Pancreas (tissue), 10 donors: ENCODE data around the gene ELOVL2. TPM values are rescaled to one million over a fixed set of nuclear protein-coding genes. Genes with fewer than 3 reads are reported as not detected.

ENCODE experiments used
- ATAC-seq, 4 donors: fragments of 200-7000 bp; cut with Tn5 transposase; one replicate each; pipeline versions ENCODE4 v1.8.0 to v1.9.1; 2020; ENCODE audit warnings: mild to moderate bottlenecking in 4 of 4, moderate library complexity in 4 of 4
- DNase-seq, 6 donors: peaks; one replicate each; pipeline ENCODE4 v3.0.0-alpha.2; 2020
- FAIRE-seq: peaks from 2 replicates; lab custom pipeline; 2012; peaks lifted over from hg19 to GRCh38; lab: Jason Lieb, UNC
- H3K27ac ChIP-seq, 4 donors: fragments of 200-600 bp; sonication (generic); 1 replicate in 3 of 4; 2 replicates in 1 of 4; pipeline versions ENCODE4 v1.5.0 to v1.8.0; 2020
- H3K27me3 ChIP-seq, 4 donors: fragments of 200-600 bp; one replicate each; pipeline ENCODE4 v1.8.0; 2021
- H3K36me3 ChIP-seq, 3 donors: fragments of 200-600 bp; sonication (generic) in 1 of 3; one replicate each; pipeline versions ENCODE4 v1.5.0 to v1.8.0; 2020 to 2021
- H3K4me1 ChIP-seq, 3 donors: fragments of 200-600 bp; one replicate each; pipeline ENCODE4 v1.8.0; 2021
- H3K4me3 ChIP-seq, 4 donors: fragments of 200-600 bp; sonication (generic) in 2 of 4; one replicate each; pipeline versions ENCODE4 v1.5.0 to v1.8.0; 2020 to 2021
- H3K9me3 ChIP-seq, 4 donors: fragments of 200-600 bp; one replicate each; pipeline ENCODE4 v1.8.0; 2021
- CTCF ChIP-seq, 4 donors: fragments of 200-600 bp; sonication (generic) in 3 of 4; IDR thresholded peaks; one replicate each; pipeline versions ENCODE4 v1.5.0 to v1.8.0; 2021; ENCODE audit warnings: antibody characterized with exemption in 4 of 4
- WGBS, 2 donors: extraction: QIAGEN DNeasy Blood & Tissue Kit; methylation state at CpG; one replicate each; pipeline ENCODE4 v1.1.7; 2013; 5-methylcytosine and 5-hydroxymethylcytosine counted together
- intact Hi-C, 3 donors: fragments of 100-400 bp; cut with DNase I; formaldehyde crosslinking; loops; one replicate each; pipeline versions ENCODE4 v1.11.1 to v1.14.2; 2022
- polyA plus RNA-seq, 2 donors: library from polyadenylated mRNA; stranded (reverse); fragments of 200-250 nt; gene quantifications; one replicate each; pipeline ENCODE4 v1.2.3, GENCODE V29; 2013
- total RNA-seq, 6 donors: library from RNA; stranded (reverse); fragmentation: NEBNext Ultra II Directional in 4 of 6; extraction: Animal tissue kit (Norgen Biotek cat#: 25700) in 4 of 6; gene quantifications; one replicate each; pipeline versions ENCODE4 v1.2.1 to v1.2.4, GENCODE V29; 2021 to 2023
- donor health status: healthy with polysubstance abuse.
- donor health status: DM: no; HTN: no; CAD: no; lungs with moderate emphysema.
- donor health status: DM: no; HTN: no; CAD: no.
- donor health status: control.
- donor health status: control.
- donor health status: Bipolar disorder and iron deficiency.
- donor health status: DM: yes; HTN: yes; CAD: no.
- donor health status: DM: no; HTN: no; CAD: no.
- donor health status: DM: no; HTN: no; CAD: no.
- donor health status: DM: yes; HTN: yes; CAD: no.

Gene ELOVL2
- total and polyA plus RNA-seq, 8 donors: 1.3 to 2.2 (median 1.6) TPM

GRCh38 chr6:11062083-11062482, 18.0 kb upstream of the ELOVL2 start:
- no peak overlapping the region for H3K27ac ChIP-seq
- no peak for DNase-seq
- no peaks in the 10 kb centered on the region for H3K36me3 ChIP-seq
- no peaks in the 10 kb centered on the region for H3K4me1 ChIP-seq
- WGBS, 2 donors: 86 to 89% methylated on average over 4 of the region's 4 CpGs
- FAIRE-seq: no peak
- H3K27me3 ChIP-seq: peaks cover 0 to 5% (median 0%) of the 10 kb centered on the region in 4 donors
- no peak overlapping the region for H3K4me3 ChIP-seq
- intact Hi-C loops: no loop called here
- no peak for TF ChIP-seq CTCF (IDR thresholded peaks at IDR 0.05)
- ATAC-seq: no peak
- no peaks in the 10 kb centered on the region for H3K9me3 ChIP-seq

- H3K36me3 ChIP-seq: no peaks in the 10 kb centered on the region
- no peak overlapping the region for H3K27ac ChIP-seq
- no peaks in the 10 kb centered on the region for H3K9me3 ChIP-seq
- no peak for TF ChIP-seq CTCF (IDR thresholded peaks at IDR 0.05)
- H3K27me3 ChIP-seq: peaks cover 0 to 5% (median 0%) of the 10 kb centered on the region in 4 donors
- DNase-seq (no peak), ATAC-seq (no peak), FAIRE-seq (no peak)
- WGBS, 2 donors: 94% methylated on average over 5 of the region's 5 CpGs
- H3K4me3 ChIP-seq: no peak overlapping the region
- H3K4me1 ChIP-seq: peaks cover 7 to 11% (median 10%) of the 10 kb centered on the region in 3 donors
- intact Hi-C loops: no loop called here
Measured at GRCh38 chr6:11058406-11058805, 14.3 kb upstream of the ELOVL2 start.

- peaks cover 0 to 5% (median 0%) of the 10 kb centered on the region in 4 donors for H3K27me3 ChIP-seq
- H3K27ac ChIP-seq: no peak overlapping the region
- FAIRE-seq (no peak), DNase-seq (no peak), ATAC-seq (no peak)
- WGBS, 2 donors: 78 to 79% methylated on average over 1 of the region's 1 CpG
- no peak for TF ChIP-seq CTCF (IDR thresholded peaks at IDR 0.05)
- intact Hi-C loops: no loop called here
- H3K4me1 ChIP-seq: peaks cover 7 to 11% (median 10%) of the 10 kb centered on the region in 3 donors
- H3K36me3 ChIP-seq: no peaks in the 10 kb centered on the region
- H3K4me3 ChIP-seq: no peak overlapping the region
- H3K9me3 ChIP-seq: no peaks in the 10 kb centered on the region
Measured at GRCh38 chr6:11056871-11057270, 12.8 kb upstream of the ELOVL2 start.

DNA sequence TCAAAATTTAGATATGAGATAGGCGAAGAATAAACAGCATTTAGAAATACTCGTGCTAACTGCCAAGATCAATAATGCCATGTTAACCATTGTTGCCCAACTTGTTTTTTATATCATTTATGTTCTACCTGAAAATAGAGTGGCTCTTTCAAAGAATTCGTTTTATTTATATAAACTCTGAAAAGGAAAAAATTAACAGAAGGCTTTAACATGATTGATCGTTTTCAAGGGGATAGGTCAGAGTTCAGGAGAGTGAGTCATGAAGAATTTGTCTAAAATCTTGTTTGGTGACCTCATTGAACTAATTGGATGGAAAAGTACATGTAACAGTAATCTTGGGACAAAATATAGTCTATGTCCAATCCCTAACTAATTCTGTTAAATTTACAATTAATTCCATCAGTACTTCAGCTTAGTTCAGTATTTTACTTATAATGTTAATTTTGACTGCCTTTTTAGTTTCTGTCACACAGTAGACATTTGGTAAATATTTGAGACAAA, 11.1 kb upstream of the ELOVL2 start:
- DNase-seq (no peak), ATAC-seq (peak; percentile 78 to 88 (median 84)), FAIRE-seq (no peak)
- TF ChIP-seq CTCF (IDR thresholded peaks at IDR 0.05): no peak
- H3K9me3 ChIP-seq: no peaks in the 10 kb centered on the region
- no peaks in the 10 kb centered on the region for H3K36me3 ChIP-seq
- 10 to 11% methylated on average over 4 of the region's 4 CpGs for WGBS, 2 donors
- no peaks in the 10 kb centered on the region for H3K27me3 ChIP-seq
- intact Hi-C loops: no loop called here
- H3K4me3 ChIP-seq: no peak overlapping the region
- peaks cover 7 to 11% (median 10%) of the 10 kb centered on the region in 3 donors for H3K4me1 ChIP-seq
- H3K27ac ChIP-seq: peak overlapping the region in 1 of 4 donors; percentile 50

- Histone ChIP-seq H3K27me3 (no peaks in the 10 kb centered on the region), H3K4me1 (peaks cover 7 to 11% (median 10%) of the 10 kb centered on the region in 3 donors), H3K27ac (peak overlapping the region in 2 of 4 donors; percentile 53), H3K4me3 (no peak overlapping the region), H3K9me3 (no peaks in the 10 kb centered on the region), H3K36me3 (no peaks in the 10 kb centered on the region)
- peak; percentile 52 to 76 (median 63) for ATAC-seq
- no peak for DNase-seq
- peak; percentile 5 for FAIRE-seq
- TF ChIP-seq CTCF (IDR thresholded peaks at IDR 0.05): no peak
- intact Hi-C loops: no loop called here
- WGBS, 2 donors: 46 to 49% methylated on average over 1 of the region's 1 CpG
Measured at GRCh38 chr6:11054722-11055121, 10.6 kb upstream of the ELOVL2 start.
